MM.1S (cell line): ENCODE measurements around the gene C17orf113.

Source experiments
- CTCF ChIP-seq: fragments of 300-600 bp; sonication (generic); IDR thresholded peaks from 2 replicates; pipeline ENCODE4 v1.5.1; 2016; ENCODE audit warnings: antibody characterized with exemption, low read length, mixed read lengths
- EZH2 ChIP-seq: fragments of 300-600 bp; sonication (generic); optimal IDR thresholded peaks from 2 replicates; pipeline ENCODE3; 2017; ENCODE audit warnings: low read depth, mild to moderate bottlenecking, antibody characterized with exemption, low read length, mixed read lengths
- EZH2phosphoT487 ChIP-seq: fragments of 300-600 bp; sonication (generic); IDR thresholded peaks from 2 replicates; pipeline ENCODE4 v1.6.1; 2018; ENCODE audit warnings: antibody characterized with exemption, low read length

GRCh38 chr17:42039794-42040763 lies 10.3 kb downstream of the C17orf113 start:
- no peak for TF ChIP-seq CTCF
- TF ChIP-seq EZH2phosphoT487 = no peak
- TF ChIP-seq EZH2 = no peak
